Ectodermal cell (in vitro differentiated cells): ENCODE measurements around the gene PIGK.
A peak's percentile ranks its signal among the peaks of the same experiment; 100 is the strongest.
"Not testable (repeated sequence)": the region's sequence is repeated elsewhere in the genome, so short reads cannot be mapped to it uniquely, and the experiment has no call there.

Source experiments
- H3K27ac ChIP-seq: 2 replicates; pipeline ENCODE4 v1.7.0; 2013; ENCODE audit warnings: mild to moderate bottlenecking, low read depth, low read length; ENCODE audit not compliant: insufficient read depth, poor library complexity, severe bottlenecking
- H3K27me3 ChIP-seq: 2 replicates; pipeline ENCODE4 v1.7.0; 2013; ENCODE audit warnings: mild to moderate bottlenecking, low read length; ENCODE audit not compliant: insufficient read depth, control insufficient read depth, poor library complexity, severe bottlenecking
- H3K36me3 ChIP-seq: one replicate; pipeline ENCODE4 v1.7.0; 2013; ENCODE audit warnings: low read length; ENCODE audit not compliant: control insufficient read depth, insufficient read depth
- H3K4me1 ChIP-seq: one replicate; pipeline ENCODE4 v1.7.0; 2013; ENCODE audit warnings: low read length; ENCODE audit not compliant: control insufficient read depth, insufficient read depth
- H3K4me3 ChIP-seq: 2 replicates; pipeline ENCODE4 v1.7.0; 2013; ENCODE audit warnings: low read depth, low read length, control low read depth; ENCODE audit not compliant: insufficient read depth
- H3K9me3 ChIP-seq: 2 replicates; pipeline ENCODE4 v1.7.0; 2013; ENCODE audit warnings: mild to moderate bottlenecking, low read length, moderate library complexity; ENCODE audit not compliant: control insufficient read depth
- WGBS, 2 experiments: methylation state at CpG; one replicate each; pipeline ENCODE4 v1.1.7; 2013; ENCODE audit warnings: missing lambda C conversion rate in 2 of 2; 5-methylcytosine and 5-hydroxymethylcytosine counted together

PIGK gene

GRCh38 chr1:77234096-77234495 is 14.9 kb upstream of the PIGK start:
- H3K27ac ChIP-seq = no peak overlapping the region
- H3K9me3 ChIP-seq = no peaks in the 10 kb centered on the region
- no peaks in the 10 kb centered on the region for H3K4me1 ChIP-seq
- H3K27me3 ChIP-seq = no peaks in the 10 kb centered on the region
- no peak overlapping the region for H3K4me3 ChIP-seq
- H3K36me3 ChIP-seq = no peaks in the 10 kb centered on the region
- WGBS, 2 experiments = 90 to 100% methylated on average over 1 of the region's 1 CpG

GRCh38 chr1:77232829-77233228 is 13.6 kb upstream of the PIGK start:
- no peaks in the 10 kb centered on the region for H3K36me3 ChIP-seq
- H3K4me3 ChIP-seq = no peak overlapping the region
- no peaks in the 10 kb centered on the region for H3K4me1 ChIP-seq
- no peak overlapping the region for H3K27ac ChIP-seq
- H3K27me3 ChIP-seq = no peaks in the 10 kb centered on the region
- no peaks in the 10 kb centered on the region for H3K9me3 ChIP-seq
- whole genome bisulfite sequencing, 2 experiments = 100% methylated on average over 1 of the region's 1 CpG

GRCh38 chr1:77230051-77230450 is 10.8 kb upstream of the PIGK start:
- Histone ChIP-seq H3K9me3 (no peaks in the 10 kb centered on the region), H3K36me3 (no peaks in the 10 kb centered on the region), H3K4me1 (no peaks in the 10 kb centered on the region), H3K27ac (no peak overlapping the region), H3K4me3 (no peak overlapping the region), H3K27me3 (no peaks in the 10 kb centered on the region)
- 94 to 100% methylated on average over 1 of the region's 1 CpG for WGBS, 2 experiments

GRCh38 chr1:77228836-77229235 is 9.6 kb upstream of the PIGK start:
- no peaks in the 10 kb centered on the region for H3K27me3 ChIP-seq
- no peaks in the 10 kb centered on the region for H3K9me3 ChIP-seq
- H3K27ac ChIP-seq = no peak overlapping the region

GRCh38 chr1:77227381-77227780 is 8.2 kb upstream of the PIGK start:
- H3K4me1 ChIP-seq = no peaks in the 10 kb centered on the region
- H3K4me3 ChIP-seq = no peak overlapping the region
- H3K27me3 ChIP-seq = no peaks in the 10 kb centered on the region
- H3K9me3 ChIP-seq = no peaks in the 10 kb centered on the region
- H3K27ac ChIP-seq = no peak overlapping the region
- WGBS, 2 experiments = 81 to 87% methylated on average over 3 of the region's 3 CpGs
- no peaks in the 10 kb centered on the region for H3K36me3 ChIP-seq

More at GRCh38 chr1:77228836-77229235, 9.6 kb upstream of the PIGK start:
- Histone ChIP-seq H3K4me3 (no peak overlapping the region), H3K4me1 (no peaks in the 10 kb centered on the region), H3K36me3 (no peaks in the 10 kb centered on the region)

- Histone ChIP-seq H3K36me3 (peaks cover 5% of the 10 kb centered on the region), H3K27ac (no peak overlapping the region), H3K4me3 (no peak overlapping the region), H3K9me3 (no peaks in the 10 kb centered on the region), H3K27me3 (no peaks in the 10 kb centered on the region), H3K4me1 (no peaks in the 10 kb centered on the region)
- 81 to 86% methylated on average over 5 of the region's 5 CpGs for WGBS, 2 experiments
Observed at GRCh38 chr1:77222496-77222895, 3.3 kb upstream of the PIGK start.

- Histone ChIP-seq H3K27ac (no peak overlapping the region), H3K4me3 (no peak overlapping the region), H3K9me3 (no peaks in the 10 kb centered on the region), H3K36me3 (peaks cover 5% of the 10 kb centered on the region), H3K4me1 (no peaks in the 10 kb centered on the region), H3K27me3 (no peaks in the 10 kb centered on the region)
- 84 to 90% methylated on average over 1 of the region's 3 CpGs for WGBS, 2 experiments
Observed at GRCh38 chr1:77220687-77221463, 1.6 kb upstream of the PIGK start.

GRCh38 chr1:77218477-77219165 is 609 bp downstream of the PIGK start:
- Histone ChIP-seq H3K4me3 (peak overlapping the region; percentile 59), H3K4me1 (no peaks in the 10 kb centered on the region), H3K27ac (no peak overlapping the region), H3K27me3 (no peaks in the 10 kb centered on the region), H3K9me3 (no peaks in the 10 kb centered on the region), H3K36me3 (peaks cover 5% of the 10 kb centered on the region)
- 19 to 20% methylated on average over 12 of the region's 12 CpGs for WGBS, 2 experiments

- H3K4me3 ChIP-seq, H3K27ac ChIP-seq, H3K36me3 ChIP-seq, H3K9me3 ChIP-seq, H3K4me1 ChIP-seq, H3K27me3 ChIP-seq: not testable (repeated sequence)
- 99 to 100% methylated on average over 3 of the region's 3 CpGs for WGBS, 2 experiments
Observed at GRCh38 chr1:77204043-77204442, 15.2 kb downstream of the PIGK start.

GRCh38 chr1:77202751-77203150 is 16.5 kb downstream of the PIGK start:
- WGBS, 2 experiments = 75 to 82% methylated on average over 2 to 3 of the region's 3 CpGs
- Histone ChIP-seq H3K27me3 (no peaks in the 10 kb centered on the region), H3K36me3 (no peaks in the 10 kb centered on the region), H3K4me1 (no peaks in the 10 kb centered on the region), H3K4me3 (no peak overlapping the region), H3K27ac (no peak overlapping the region), H3K9me3 (no peaks in the 10 kb centered on the region)
